Body of pancreas (tissue), 4 donors: ENCODE results near the gene CAMK2A.

Experiments
- POLR2A ChIP-seq, 3 donors: fragments of 450-650 bp; IDR thresholded peaks; one replicate each; pipeline ENCODE4 v1.6.1; 2016; ENCODE audit warnings: antibody characterized with exemption in 3 of 3, mild to moderate bottlenecking in 2 of 3
- TF ChIP-seq, protein P1 (sequence below), 7 experiments: fragments of 450-650 bp in 4 of 7; fragments of 200-600 bp in 3 of 7; sonication (generic) in 3 of 7; IDR thresholded peaks; one replicate each; pipeline ENCODE4 v1.5.1; 2016 to 2019; ENCODE audit warnings: antibody characterized with exemption in 7 of 7

DNA sequence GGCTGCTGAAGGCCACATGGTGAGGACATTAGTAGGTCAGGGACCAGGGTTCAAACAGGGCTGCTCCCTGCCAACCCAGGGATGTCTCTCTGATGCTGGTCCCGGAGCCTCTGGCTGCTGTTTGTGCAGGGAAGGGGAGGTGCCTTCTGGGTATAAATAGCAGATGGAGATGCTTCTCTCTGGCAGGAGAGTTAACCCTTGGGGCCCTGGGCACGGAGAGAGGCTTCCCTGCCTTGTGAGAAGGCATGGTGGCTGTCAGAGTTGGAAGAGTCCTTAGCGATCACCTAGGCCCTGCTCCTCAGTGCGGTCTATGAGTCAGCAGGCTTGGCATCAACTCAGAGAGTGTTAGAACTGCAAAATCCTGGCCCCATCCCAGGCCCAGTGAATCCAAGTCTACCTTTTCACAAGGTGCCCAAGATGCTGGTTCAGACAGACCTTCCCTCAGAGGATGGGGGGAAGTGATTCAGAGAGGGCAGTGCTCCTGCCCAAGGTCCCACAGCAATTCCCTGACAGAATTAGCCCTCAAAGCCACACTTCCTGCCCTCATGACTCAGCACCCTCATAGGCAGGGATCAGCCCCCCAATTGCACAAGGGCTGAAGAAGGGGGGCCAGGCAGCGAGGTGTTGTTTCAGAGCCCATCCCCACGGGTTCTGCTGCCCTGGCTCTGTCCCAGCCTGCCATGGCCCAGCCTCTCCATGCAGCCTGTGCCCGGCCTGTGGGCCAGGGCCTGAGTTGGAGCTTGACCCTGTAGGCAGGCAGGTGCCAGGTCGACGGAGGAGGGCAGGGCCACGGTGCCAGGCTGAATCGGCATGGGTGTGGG lies 25.6 kb downstream of the CAMK2A start:
- TF ChIP-seq, protein P1, sequence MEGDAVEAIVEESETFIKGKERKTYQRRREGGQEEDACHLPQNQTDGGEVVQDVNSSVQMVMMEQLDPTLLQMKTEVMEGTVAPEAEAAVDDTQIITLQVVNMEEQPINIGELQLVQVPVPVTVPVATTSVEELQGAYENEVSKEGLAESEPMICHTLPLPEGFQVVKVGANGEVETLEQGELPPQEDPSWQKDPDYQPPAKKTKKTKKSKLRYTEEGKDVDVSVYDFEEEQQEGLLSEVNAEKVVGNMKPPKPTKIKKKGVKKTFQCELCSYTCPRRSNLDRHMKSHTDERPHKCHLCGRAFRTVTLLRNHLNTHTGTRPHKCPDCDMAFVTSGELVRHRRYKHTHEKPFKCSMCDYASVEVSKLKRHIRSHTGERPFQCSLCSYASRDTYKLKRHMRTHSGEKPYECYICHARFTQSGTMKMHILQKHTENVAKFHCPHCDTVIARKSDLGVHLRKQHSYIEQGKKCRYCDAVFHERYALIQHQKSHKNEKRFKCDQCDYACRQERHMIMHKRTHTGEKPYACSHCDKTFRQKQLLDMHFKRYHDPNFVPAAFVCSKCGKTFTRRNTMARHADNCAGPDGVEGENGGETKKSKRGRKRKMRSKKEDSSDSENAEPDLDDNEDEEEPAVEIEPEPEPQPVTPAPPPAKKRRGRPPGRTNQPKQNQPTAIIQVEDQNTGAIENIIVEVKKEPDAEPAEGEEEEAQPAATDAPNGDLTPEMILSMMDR (IDR thresholded peaks at IDR 0.05): no peak
- no peak for TF ChIP-seq POLR2A (IDR thresholded peaks at IDR 0.05)
